Measurements from ENCODE around the gene EIF2AK2.

GRCh38 chr2:37146062-37146461 lies 10.7 kb downstream of the EIF2AK2 start:
- TF ChIP-seq EZH2 (IDR thresholded peaks at IDR 0.05; ENCODE audit: insufficient read depth, poor library complexity, severe bottlenecking) = no peak
- TF ChIP-seq EZH2phosphoT487 (IDR thresholded peaks at IDR 0.05; ENCODE audit: insufficient read depth, low read depth) = no peak

All from GM23248 (cell line).